Stimulated activated naive CD4-positive, alpha-beta T cell treated with Interleukin-2 at 50 U/mL for 16 hours (primary cell): ENCODE results near the gene RBBP5.

Source experiments
- DNase-seq: peaks from one replicate; lab custom pipeline; 2025; lab: John Stamatoyannopoulos, UW

The RBBP5 gene

DNA sequence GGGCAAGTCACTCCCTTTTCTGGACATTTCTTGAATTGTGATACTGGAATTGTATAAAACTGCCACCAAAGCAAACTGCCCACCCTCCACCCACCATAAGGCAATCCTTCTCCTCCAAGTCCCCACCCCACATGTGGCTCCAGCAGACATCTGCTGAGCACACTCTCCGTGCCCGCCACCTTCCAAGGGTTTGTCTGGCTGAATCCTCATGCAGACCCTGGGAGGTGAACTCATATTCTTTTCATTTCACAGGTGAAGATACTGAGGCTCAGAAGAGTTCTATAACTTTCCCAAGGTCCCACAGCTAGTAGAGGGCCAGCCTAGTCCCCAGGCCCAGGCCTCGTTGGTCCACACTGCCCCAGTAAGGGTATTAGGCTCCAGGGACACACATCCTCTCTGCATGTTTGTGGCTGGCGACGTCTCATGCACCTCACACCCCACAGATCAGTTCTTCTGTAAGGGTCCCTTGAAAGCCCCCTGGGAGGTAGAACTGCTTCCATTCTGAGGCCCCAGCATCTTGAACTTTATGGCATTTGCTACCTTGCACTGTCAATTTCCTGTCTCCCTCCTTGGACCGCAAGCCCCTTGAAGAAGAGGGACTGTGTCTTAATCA is 64.7 kb downstream of the RBBP5 start:
- DNase-seq = no peak

DNA sequence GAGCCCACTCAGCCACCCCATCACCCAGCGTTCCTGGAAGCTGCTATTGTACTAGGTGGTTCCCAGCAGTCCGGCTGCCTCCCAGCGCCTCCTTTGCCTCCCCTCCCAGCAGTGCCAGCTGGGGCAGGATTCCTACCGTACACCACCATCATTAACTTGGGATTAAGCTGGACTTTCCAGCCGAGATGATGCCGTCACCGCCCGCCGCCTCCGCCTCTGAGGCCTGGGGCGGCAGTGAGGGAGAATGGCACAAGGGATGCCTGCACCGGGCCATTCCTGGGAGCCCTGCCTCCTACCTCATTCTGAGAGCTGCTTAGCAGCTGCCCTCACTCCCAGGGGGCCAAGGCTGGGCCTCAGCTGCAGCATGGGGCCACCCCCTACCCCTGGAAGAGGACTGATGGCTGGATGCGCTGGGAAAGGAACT is 65.6 kb downstream of the RBBP5 start:
- no peak for DNase-seq

DNA sequence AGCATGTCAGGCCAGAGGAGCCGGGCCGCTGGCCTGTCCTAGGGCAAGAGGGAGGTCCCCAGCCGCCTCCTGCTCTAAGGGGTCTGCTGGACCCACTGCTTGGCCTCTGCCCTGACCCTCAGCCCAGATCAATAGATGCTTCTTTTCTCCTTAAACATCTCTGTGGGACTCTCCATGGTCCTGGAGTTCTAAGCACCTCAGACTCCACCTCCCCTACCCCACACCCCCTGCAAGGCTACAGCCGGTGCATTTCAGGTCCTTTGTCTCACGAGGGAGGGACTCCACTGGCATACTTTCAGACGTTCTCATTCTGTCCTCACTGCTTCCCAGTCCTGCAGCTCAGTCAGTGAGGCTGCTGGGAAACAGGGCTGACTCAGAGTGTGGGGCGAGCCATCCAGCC is 67.8 kb downstream of the RBBP5 start:
- DNase-seq = no peak

DNA sequence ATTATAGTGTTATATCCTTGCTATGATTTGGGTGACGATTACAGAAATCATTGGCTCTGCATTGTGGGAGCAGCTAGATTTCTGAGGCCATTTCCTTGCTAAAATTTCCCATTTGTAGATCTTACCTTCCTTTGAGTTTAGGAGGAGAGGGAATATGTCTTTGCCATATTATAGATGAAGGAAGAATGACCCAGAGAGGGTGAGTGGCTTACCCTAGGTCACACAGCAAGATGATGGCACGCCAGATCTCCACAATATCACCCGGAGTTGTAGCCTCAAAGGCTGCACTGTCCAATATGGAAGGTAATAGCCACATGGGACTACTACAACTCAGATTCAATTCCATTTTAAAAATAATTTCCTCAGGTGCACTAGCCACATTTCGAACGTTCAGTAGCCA is 68.5 kb downstream of the RBBP5 start:
- DNase-seq = no peak

DNA sequence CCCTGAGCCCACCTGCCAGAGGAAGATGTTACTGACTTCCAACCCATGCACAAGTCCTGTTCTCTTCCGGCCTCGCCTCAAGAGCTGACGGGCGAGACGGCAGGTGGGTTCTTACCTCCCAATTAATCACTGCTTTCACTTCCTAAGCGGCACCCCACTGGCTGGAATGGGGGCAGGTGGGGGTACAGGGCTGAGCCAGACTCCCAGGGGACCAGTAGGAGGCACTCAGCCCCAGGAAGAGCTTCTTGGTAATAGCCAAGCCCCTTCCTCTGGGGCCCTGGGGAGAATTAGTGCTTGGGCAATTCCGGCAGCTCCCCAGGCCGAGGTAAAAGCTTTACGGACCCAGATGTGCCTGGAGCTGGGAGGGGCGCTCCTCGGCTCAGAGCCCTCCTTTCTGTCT is 69.1 kb downstream of the RBBP5 start:
- DNase-seq = no peak

DNA sequence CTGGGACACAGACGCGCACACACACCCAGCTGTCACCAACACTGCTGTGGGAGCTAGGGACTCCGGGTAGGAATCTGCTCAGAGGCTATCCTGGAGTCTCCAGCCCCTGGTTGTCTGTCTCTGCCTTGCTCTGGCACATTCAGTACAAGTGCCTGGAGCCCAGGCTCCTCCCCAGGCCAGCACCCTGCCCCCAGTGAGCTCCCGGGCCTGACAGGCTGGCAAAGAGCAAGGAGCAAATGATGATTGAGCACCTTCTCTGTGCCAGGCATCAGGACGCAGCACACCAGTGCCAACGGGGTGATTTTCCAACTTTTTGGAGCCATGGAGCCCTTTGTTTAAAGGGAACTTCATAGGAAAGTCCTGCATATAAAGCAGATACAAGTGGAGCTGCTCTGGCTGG is 72.3 kb downstream of the RBBP5 start:
- DNase-seq = no peak

DNA sequence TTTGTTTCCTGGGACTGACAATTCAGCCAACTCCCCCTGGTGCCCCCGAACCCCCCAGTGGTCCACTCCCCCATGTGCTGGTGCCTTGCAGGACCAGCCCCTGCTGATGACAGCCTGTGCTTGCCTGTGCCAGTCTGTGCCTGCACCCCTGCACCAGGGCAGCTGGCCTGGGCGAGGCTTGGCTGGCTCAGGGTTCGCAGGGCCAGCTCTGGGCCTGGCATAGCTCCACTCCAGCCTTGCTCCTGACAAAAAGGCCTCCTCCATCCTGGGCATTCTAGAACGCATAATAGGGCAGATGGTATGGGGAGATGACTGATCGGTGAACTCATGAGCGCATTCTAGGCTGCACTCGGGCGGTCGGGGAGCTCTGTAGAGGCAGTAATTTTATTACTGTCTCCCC is 73.4 kb downstream of the RBBP5 start:
- DNase-seq = no peak

DNA sequence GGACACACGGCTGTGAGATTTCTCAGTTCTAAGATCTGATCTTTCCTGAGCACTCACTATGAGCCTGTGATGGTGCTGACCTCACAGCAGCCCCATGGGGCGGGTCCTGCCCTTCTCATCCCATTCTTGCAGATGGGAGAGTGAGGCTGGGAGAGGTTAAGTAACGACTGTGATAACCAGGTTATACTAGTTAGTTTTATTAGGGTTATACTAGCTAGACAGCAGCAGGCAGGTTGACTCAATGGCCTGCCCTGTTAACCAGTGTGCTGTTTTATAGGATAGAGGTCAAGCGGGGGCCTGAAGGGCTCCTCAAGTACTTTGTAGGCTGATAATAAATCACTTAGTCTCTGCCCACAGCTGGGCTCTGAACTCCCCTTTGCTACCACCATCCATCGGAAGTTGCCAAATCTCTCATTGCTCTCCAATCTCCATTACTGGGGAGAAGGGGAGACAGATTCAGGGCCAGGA is 74.0 kb downstream of the RBBP5 start:
- no peak for DNase-seq

DNA sequence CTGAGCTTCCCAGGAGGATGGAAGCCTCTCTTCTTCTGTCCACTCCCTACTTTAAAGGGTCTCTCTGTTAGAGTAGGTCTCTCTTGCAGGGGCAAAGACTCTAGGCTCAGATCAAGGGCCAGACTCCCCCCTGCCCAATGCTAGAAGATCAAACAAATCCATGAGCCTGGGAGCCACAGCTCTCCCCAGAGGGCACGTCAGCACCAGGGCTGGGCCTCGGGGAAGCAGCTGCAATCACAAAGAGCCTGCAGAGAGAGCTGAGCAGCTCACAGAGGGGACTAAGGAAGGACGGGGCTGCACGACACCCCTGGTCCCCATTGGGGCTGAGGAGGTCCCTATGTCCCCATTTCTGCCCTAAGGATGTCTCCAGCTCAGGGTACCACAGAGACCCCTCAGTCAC is 74.9 kb downstream of the RBBP5 start:
- DNase-seq = no peak

DNA sequence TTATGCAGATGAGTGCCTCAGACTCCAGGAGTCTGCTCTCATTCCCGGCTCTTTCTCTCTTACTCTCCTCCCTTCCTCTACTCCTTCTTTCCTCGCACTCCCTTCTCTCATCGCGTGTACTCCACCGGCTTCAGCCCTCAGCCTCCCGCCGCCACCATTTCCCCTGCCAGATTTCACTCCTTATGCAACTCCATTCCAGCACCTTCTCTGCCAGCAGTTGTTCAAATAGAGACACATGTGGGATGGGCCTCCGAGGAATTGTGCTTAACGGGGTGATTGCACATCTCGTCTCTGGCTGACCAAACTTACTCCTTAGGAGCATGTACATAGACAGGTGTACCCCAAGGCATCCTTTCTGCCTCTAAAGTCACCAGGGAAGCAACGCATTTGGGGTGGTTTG is 76.6 kb downstream of the RBBP5 start:
- no peak for DNase-seq

DNA sequence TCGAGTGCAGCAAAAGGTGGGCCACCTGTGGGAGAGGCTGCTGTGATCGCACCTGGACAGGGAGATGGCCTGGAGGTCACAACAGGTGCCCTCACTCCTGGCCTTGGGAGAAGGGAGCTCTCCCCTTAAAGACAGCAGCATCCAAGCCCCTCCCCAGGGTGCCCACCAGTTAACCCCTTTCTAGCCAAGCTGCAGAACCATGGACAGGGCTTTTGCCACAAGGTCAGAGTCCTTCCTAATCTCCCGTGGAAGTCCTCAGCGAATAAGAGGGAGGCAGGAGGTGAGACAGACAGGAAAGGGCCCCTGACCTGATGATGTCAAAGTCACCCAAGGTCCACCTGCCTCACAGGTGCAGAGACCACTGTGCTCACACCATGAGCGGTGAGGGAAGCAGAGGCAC is 77.0 kb downstream of the RBBP5 start:
- DNase-seq = no peak

DNA sequence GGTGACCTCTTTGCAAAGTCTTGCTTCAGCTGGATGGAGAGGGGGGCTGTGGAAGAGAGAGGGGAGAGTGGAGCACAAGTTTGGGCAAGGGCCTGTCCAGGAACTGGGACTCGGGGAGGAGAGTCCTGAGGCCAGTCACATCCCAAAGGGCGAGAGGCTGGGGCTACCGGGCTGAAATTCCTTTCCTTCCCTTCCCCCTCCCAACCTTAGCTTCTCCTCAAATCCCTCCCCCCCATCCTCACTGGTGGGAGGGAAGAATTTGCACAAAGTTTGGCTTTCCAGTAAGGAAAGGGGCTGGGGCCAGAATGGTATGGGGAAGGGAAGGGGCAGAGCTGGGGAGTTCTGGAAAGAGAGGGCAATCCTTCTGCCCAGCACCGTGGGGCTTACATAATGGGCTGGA is 77.9 kb downstream of the RBBP5 start:
- no peak for DNase-seq

DNA sequence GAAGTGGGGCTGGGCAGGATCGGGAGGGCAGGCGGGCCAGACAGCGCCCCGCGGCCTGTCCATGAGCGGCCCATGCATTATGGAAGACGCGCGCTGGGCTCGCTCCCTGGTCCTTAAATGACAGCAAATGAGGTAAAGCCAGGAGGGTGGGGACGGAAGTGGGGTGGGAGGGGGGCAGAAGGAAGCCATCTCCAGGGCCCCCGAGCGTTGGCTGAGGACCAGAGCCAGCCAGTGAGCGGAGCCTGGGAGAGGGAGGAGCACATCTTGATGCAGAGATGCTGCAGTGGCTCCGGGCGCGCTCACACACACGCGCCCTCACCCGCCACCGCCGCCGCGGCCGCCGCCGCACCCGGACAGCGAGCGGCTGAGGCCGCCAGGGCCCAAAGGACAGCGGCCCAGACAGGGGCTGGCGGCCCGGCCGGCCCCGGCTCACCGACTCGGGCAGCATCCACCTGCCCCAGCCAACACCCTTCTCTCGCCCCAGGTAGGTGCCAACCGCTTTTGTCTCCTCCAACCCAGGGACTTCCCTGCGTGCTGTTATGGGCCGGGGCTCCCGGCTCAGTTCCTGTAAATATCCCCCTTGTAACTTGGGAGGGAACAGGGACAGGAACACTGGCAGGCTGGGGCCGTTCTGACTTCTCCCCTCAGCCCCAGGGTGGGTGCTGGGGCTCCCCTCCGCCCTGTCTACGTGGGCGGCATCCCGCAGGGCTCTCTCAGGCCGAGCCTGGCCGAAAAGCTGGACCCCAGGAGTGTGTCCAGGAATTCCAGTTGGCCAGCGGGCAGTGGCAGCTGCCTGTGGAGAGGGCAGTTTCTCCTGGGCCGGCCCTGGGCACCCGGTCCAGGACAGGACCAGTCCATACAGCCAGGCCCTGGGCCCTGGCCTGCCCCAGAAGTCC is 78.6 kb downstream of the RBBP5 start, which contains the start of gene CNTN2:
TSS of gene CNTN2 (plus strand) at position 302 of the 896 bp plus-strand sequence. CDS start 9,974 bp downstream, outside the sequence.
- DNase-seq = no peak

DNA sequence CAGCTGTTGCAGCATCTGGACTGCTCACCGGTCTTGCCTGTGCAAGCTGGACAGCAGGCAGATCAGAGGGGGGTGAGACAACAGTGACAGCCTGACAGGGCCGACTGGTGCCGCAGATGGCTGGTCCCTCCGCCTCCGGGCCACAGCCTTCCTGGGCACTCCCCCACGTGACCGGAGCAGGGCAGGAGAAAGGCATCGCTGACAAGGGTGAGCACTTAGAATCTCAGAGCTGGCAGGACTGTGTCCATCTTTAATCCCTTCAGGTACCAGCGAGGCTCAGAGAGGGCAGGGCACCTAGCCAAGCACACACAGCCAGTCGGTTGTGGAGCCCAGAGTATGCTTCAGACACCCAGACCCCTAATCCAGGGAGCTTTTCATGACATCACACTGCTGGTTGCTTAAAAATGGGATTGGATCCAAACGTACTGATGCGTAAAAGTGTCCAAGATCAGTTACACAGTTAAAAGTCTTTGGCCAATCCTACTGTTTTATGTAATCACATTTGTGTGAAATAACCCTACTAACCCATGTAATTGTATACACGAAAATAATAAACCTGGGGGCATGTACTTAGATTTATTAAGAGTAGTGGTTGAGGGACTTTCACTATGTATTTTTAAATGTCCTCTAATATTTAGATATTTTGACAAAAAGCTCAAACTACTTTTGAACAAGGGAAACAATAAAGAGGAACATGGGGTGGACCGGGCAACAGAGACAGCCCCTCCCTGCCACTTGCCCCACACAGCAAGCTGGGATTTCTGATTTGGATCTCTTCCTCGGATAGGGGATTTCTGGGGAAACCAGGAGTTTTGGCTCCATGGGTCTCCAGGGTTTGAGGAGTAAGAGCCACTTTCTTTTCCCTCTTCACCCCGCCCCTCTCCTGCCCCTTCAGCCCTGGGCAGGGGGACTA is 79.5 kb downstream of the RBBP5 start:
- no peak for DNase-seq

DNA sequence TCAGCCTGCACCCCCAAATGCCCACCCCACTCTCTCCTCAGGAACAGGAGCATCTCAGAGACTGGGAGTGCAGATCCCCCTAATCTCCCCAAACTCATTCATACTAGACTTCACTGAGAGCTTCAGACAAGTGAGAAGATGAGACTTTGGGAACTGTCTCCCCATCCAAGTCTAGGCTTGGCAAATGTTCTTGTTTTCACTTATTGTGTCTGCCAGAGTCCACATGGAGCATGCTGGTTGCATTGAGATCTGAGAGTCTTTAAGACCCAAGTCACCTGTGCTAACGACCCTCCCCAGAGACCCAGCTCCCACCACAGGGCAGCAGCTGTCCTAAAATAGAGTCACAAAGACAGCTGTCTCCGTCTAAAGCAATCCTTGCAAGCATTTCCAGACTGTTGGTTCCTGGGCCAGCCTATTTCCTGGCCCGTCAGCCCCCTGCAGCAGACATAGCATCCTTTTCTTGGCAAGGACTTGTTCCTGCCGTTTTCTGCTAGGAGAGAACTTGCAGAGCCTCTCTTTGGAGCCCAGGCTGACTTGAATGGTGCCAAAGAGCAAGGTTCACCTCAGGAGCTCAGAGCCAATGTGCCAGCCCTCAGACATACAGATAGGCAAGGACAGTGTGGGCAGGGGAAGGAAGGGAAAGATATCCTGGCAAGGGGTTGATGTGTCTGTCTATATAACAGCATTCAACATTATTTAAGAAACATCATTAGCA is 80.6 kb downstream of the RBBP5 start:
- DNase-seq = no peak

DNA sequence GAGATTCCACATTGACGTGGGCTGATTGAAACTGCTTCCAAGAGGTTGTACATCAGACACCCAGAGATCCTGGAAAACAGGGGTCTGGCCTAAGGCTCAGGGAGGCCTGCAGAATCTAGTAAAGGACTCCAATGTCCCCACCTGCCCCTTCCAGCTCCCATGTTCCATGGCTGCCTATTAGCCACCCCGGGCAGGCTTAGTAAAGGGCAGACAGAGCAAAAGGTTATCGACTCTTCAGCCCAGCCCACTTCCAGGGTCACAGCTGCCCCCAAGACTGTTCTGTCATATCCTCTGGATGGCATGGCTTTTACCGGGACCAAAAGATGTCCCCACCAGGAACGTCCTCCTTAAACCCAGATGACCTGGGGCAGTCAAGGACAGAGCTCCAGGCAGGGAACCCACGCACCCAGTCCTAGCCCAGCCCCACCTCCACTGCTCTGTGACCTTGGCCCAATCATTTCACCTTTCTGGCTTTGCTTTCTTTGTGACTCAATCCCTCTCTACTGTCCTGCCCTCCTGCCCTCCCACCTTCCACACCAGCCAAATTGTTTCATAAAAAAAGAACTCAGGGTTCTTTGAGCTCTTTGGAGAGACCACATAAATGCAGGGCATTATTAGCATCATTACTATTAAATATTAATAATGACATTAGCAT is 83.5 kb downstream of the RBBP5 start:
- DNase-seq = no peak

DNA sequence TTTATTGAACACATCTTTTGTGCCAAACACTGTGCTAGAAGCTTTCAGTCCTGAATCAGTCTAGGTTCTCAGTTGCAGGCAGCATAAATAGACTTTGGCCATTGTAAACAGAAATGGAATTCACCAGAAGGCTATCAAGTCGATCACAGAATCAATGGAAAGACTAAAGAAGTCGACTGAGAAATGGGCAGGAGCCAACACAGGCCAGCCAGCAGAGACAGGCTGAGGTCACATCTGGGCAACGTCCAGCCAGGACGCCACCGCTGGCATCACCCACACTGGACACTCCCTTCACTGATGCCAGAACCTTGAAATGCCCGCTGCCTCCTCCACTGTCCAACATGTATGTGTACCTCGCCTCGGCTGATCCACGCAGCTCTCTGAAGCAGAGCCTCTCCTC is 84.2 kb downstream of the RBBP5 start:
- no peak for DNase-seq
